Transverse colon (tissue), 4 donors: Measurements from ENCODE around the gene TDG. TPM values are rescaled to one million over a fixed set of nuclear protein-coding genes. Genes with fewer than 3 reads are reported as not detected.

Source experiments
- total RNA-seq, 4 donors: library from RNA; depleted of rRNA; stranded (reverse); fragments of >200 nt; gene quantifications; one replicate each; pipeline ENCODE4 v1.1.0, GENCODE V29; 2016

TDG gene
- total RNA-seq, 4 donors from 2014 or later: 17.9 to 43.4 (median 26.1) TPM

Other genes starting within 250 kb of the TDG start
- 10 to 100 TPM; 24.3 to 71.4 (median 54.8) TPM for gene NT5DC3, start 124.6 kb upstream of the TDG start, total RNA-seq
- 100 to 1,000 TPM; 171 to 346 (median 211) TPM for gene HSP90B1, start 35.5 kb upstream of the TDG start, total RNA-seq
- gene GLT8D2, start 84.3 kb downstream of the TDG start, total RNA-seq: 10 to 100 TPM in 1 of 4 donors, 1 to 10 TPM in 3; 1.1 to 21.3 (median 3.8) TPM
- 10 to 100 TPM; 13.3 to 46.4 (median 20.2) TPM for gene HCFC2, start 98.7 kb downstream of the TDG start, total RNA-seq
- gene NFYB, start 172.3 kb downstream of the TDG start, total RNA-seq: 10 to 100 TPM in 3 of 4 donors, 1 to 10 TPM in 1; 9.4 to 26.0 (median 18.8) TPM
- gene TXNRD1, start 249.9 kb downstream of the TDG start, total RNA-seq: 100 to 1,000 TPM in 3 of 4 donors, 10 to 100 TPM in 1; 72.9 to 127 (median 122) TPM